K562 (cell line): ENCODE results near the gene ETV7. TPM values are rescaled to one million over a fixed set of nuclear protein-coding genes. Genes with fewer than 3 reads are reported as not detected.

ENCODE experiments used
- ATAC-seq: fragments of 200-7000 bp; cut with Tn5 transposase; 3 replicates; pipeline ENCODE4 v1.9.1; 2020; ENCODE audit warnings: moderate library complexity
- BruUV-seq: library from RNA; stranded (reverse); fragments of 400-500 nt; replicated peaks from 2 replicates; lab custom pipeline; 2021; lab: Mats Ljungman, UMichigan
- CTCF ChIA-PET: fragments of 300-600 bp; formaldehyde crosslinking; extraction: SDS; loops from one replicate; lab custom pipeline; 2021; ENCODE audit warnings: low intra/inter-chr PET ratio; lab: Yijun Ruan, JAX
- POLR2A ChIA-PET: fragments of 300-600, 350-650 bp; sonication (Branson Sonifier 250); formaldehyde crosslinking; extraction: SDS; loops from one replicate; lab custom pipeline; 2021; ENCODE audit warnings: antibody characterized with exemption, inconsistent platforms; lab: Yijun Ruan, JAX
- DNase-seq, 4 experiments: peaks; one replicate each; pipeline versions ENCODE4 v3.0.0 to v3.0.0-alpha.2; 2011 to 2018; ENCODE audit warnings: low spot score in 3 of 4, mixed read lengths in 3 of 4; ENCODE audit errors: extremely low read depth in 1 of 4
- FAIRE-seq: peaks from 2 replicates; lab custom pipeline; 2011; peaks lifted over from hg19 to GRCh38; lab: Jason Lieb, UNC
- H2AFZ ChIP-seq: 2 replicates; pipeline ENCODE4 v1.6.0; 2011; ENCODE audit warnings: low read depth, low read length, control low read depth, inconsistent platforms
- H3K27ac ChIP-seq: fragments of 200-600 bp; 3 replicates; pipeline ENCODE4 v1.8.0; 2011; ENCODE audit warnings: low read depth, mild to moderate bottlenecking, control low read depth, inconsistent platforms, low read length, moderate library complexity, mixed read lengths; ENCODE audit errors: extremely low read depth
- H3K27me3 ChIP-seq, 2 experiments: fragments of 300-600 bp in 1 of 2; 2 replicates in 1 of 2; 3 replicates in 1 of 2; pipeline versions ENCODE4 v1.6.0 to v1.8.0; 2011; ENCODE audit warnings: inconsistent platforms in 2 of 2, low read length in 2 of 2, mild to moderate bottlenecking in 1 of 2, mixed read lengths in 1 of 2, moderate library complexity in 1 of 2; ENCODE audit not compliant: control insufficient read depth in 2 of 2, insufficient read depth in 2 of 2
- H3K36me3 ChIP-seq: fragments of 300-600 bp; 3 replicates; pipeline ENCODE4 v1.8.0; 2011; ENCODE audit warnings: mild to moderate bottlenecking, low read length, inconsistent platforms; ENCODE audit not compliant: control insufficient read depth, insufficient read depth
- H3K4me1 ChIP-seq, 2 experiments: fragments of 200-600 bp in 1 of 2; replicated peaks in 1 of 2; 2 replicates in 1 of 2; 3 replicates in 1 of 2; pipeline versions ENCODE4 v1.5.1 to v1.8.0; 2011; ENCODE audit warnings: inconsistent platforms in 2 of 2, low read length in 2 of 2, mild to moderate bottlenecking in 1 of 2, mixed read lengths in 1 of 2, moderate library complexity in 1 of 2; ENCODE audit not compliant: control insufficient read depth in 2 of 2, insufficient read depth in 2 of 2
- H3K4me2 ChIP-seq: 2 replicates; pipeline ENCODE4 v1.6.1; 2011; ENCODE audit warnings: low read length, control low read depth, inconsistent platforms, mixed read lengths; ENCODE audit not compliant: insufficient read depth
- H3K4me3 ChIP-seq: fragments of 200-600 bp; sonication (generic), shearing (Covaris generic); 2 replicates; pipeline ENCODE4 v1.5.1; 2016; ENCODE audit warnings: control low read depth, inconsistent platforms
- H3K79me2 ChIP-seq: fragments of 200-600 bp; 3 replicates; pipeline ENCODE4 v1.8.0; 2011; ENCODE audit warnings: low read length, inconsistent platforms; ENCODE audit not compliant: control insufficient read depth, insufficient read depth
- H3K9ac ChIP-seq, 2 experiments: 2 replicates each; pipeline versions ENCODE4 v1.6.0 to v1.6.1; 2011; ENCODE audit warnings: low read depth in 2 of 2, low read length in 2 of 2, control low read depth in 1 of 2, inconsistent platforms in 1 of 2, mild to moderate bottlenecking in 1 of 2, mixed read lengths in 1 of 2; ENCODE audit not compliant: insufficient read depth in 1 of 2
- H3K9me1 ChIP-seq: one replicate; pipeline ENCODE4 v1.6.0; 2011; ENCODE audit warnings: inconsistent platforms, mild to moderate bottlenecking, low read length, moderate library complexity; ENCODE audit not compliant: control insufficient read depth, insufficient read depth
- H3K9me3 ChIP-seq: replicated peaks from 2 replicates; pipeline ENCODE4 v1.5.1; 2011; ENCODE audit warnings: low read depth, low read length, inconsistent platforms; ENCODE audit not compliant: control insufficient read depth, insufficient read depth
- H4K20me1 ChIP-seq: replicated peaks from 2 replicates; pipeline ENCODE4 v1.6.1; 2011; ENCODE audit warnings: low read length, inconsistent platforms, mixed read lengths; ENCODE audit not compliant: control insufficient read depth, insufficient read depth
- ATF7 ChIP-seq: fragments of 450-650 bp; IDR thresholded peaks from 2 replicates; pipeline ENCODE4 v1.7.1; 2014; ENCODE audit warnings: mild to moderate bottlenecking, moderate library complexity
- ERF ChIP-seq: fragments of 450-650 bp; formaldehyde crosslinking; IDR thresholded peaks from 2 replicates; pipeline ENCODE4 v1.4.0; 2020; ENCODE audit warnings: mild to moderate bottlenecking, mixed read lengths
- MAFF ChIP-seq: IDR thresholded peaks from 2 replicates; pipeline ENCODE4 v1.6.1; 2012; ENCODE audit warnings: low read length, improper control_type of control experiment
- ZFP1 ChIP-seq: fragments of 450-650 bp; formaldehyde crosslinking; IDR thresholded peaks from 2 replicates; pipeline ENCODE4 v1.4.0; 2020; ENCODE audit warnings: mild to moderate bottlenecking, mixed read lengths
- ZNF121 ChIP-seq: sonication (generic); formaldehyde crosslinking; conservative IDR thresholded peaks from 2 replicates; pipeline ENCODE4 v1.8.0; 2022; ENCODE audit warnings: missing genetic modification reagents
- ZNF224 ChIP-seq: sonication (generic); formaldehyde crosslinking; IDR thresholded peaks from 2 replicates; pipeline ENCODE4 v1.8.0; 2022; ENCODE audit warnings: mild to moderate bottlenecking, missing genetic modification reagents
- ZNF507 ChIP-seq: conservative IDR thresholded peaks from 2 replicates; pipeline ENCODE4 v1.6.1; 2017; ENCODE audit warnings: missing genetic modification characterization, missing compliant biosample characterization
- ZNF778 ChIP-seq: fragments of 450-650 bp; formaldehyde crosslinking; IDR thresholded peaks from 2 replicates; pipeline ENCODE4 v1.4.0; 2020; ENCODE audit warnings: mild to moderate bottlenecking, moderate library complexity
- WGBS: fragments of 100-300 bp; shearing (Covaris generic); methylation state at CpG from one replicate; pipeline ENCODE4 v1.1.6; 2016; ENCODE audit warnings: low coverage, mixed read lengths; ENCODE audit not compliant: insufficient coverage; ENCODE audit errors: missing lambda C conversion rate; 5-methylcytosine and 5-hydroxymethylcytosine counted together
- in situ Hi-C: fragments of 300-500 bp; cut with MboI; formaldehyde crosslinking; loops from 4 replicates; pipeline ENCODE4 v1.15.0; 2018; ENCODE audit warnings: inconsistent platforms, mixed read lengths
- intact Hi-C: fragments of 100-400 bp; cut with micrococcal nuclease; formaldehyde crosslinking; loops from 2 replicates; pipeline ENCODE4 v1.14.2; 2022
- polyA plus RNA-seq, 8 experiments: library from polyadenylated mRNA; depleted of rRNA in 4 of 8; stranded (reverse) in 5 of 8; unstranded in 3 of 8; fragments of >200 nt; fragmentation: Nextera tagmentation in 2 of 8; fragmentation: Illumina TruSeq in 1 of 8; extraction: Ambion mirVana in 2 of 8; extraction: Trizol in 1 of 8; gene quantifications; 2 replicates each; pipeline versions ENCODE4 v1.2.1 to v1.2.3, GENCODE V29; 2011 to 2014; ENCODE audit warnings: inconsistent platforms in 1 of 8, missing spikeins in 1 of 8
- total RNA-seq, 7 experiments: library from RNA; depleted of rRNA in 6 of 7; stranded (reverse); fragments of >200 nt in 6 of 7; fragmentation: Illumina TruSeq in 2 of 7; extraction: Trizol in 2 of 7; gene quantifications; 2 replicates each; pipeline versions ENCODE4 v1.2.1 to v1.2.3, GENCODE V29; 2011 to 2021; ENCODE audit warnings: low replicate concordance in 1 of 7

The ETV7 gene
- total and polyA plus RNA-seq, 9 of the 15 experiments (the other 6 are each of a cell fraction or from before 2014, with no cell fraction given), result 0.07 to 0.22 (median 0.14) TPM; not detected in 3

- H3K4me1 ChIP-seq, result no peaks in the 10 kb centered on the region
- no peaks in the 10 kb centered on the region for H3K9me3 ChIP-seq
- H3K27me3 ChIP-seq, result peaks cover 0 to 8% of the 10 kb centered on the region in 2 experiments; a peak in 1 of 5 replicates
- no peaks in the 10 kb centered on the region for H3K79me2 ChIP-seq
- no TSS peak for BruUV-seq
- 4% methylated on average over 4 of the region's 4 CpGs for WGBS
- intact Hi-C loops (no loop called here), in situ Hi-C loops (no loop called here)
- POLR2A ChIA-PET, result interaction anchor here (0.9 kb wide), 1 partner anchor 9 kb away, joined by 4 read pairs; no protein-coding TSS in a partner anchor
- CTCF ChIA-PET, result no interaction called here
- DNase-seq, result no peak
- H3K9me1 ChIP-seq, result no peaks in the 10 kb centered on the region
- no peaks in the 10 kb centered on the region for H4K20me1 ChIP-seq
- H3K4me3 ChIP-seq, result no peak overlapping the region
- no peaks in the 10 kb centered on the region for H3K36me3 ChIP-seq
- H3K9ac ChIP-seq, result no peak overlapping the region
- TF ChIP-seq MAFF (no peak), ATF7 (peak; percentile 24; the same call in 1 of the 2 replicates), ZNF224 (no peak), ZNF507 (tag) (0 out of 2 replicates have a peak, but pooled peaks have one; percentile 28), ZFP1 (peak; percentile 92), ZNF778 (CRISPR knock-in tag) (no peak), ZNF121 (CRISPR knock-in tag) (peak; percentile 21; the same call in 1 of the 2 replicates), ERF (CRISPR knock-in tag) (no peak)
- H3K27ac ChIP-seq, result no peak overlapping the region
- ATAC-seq, result no peak
- no peak overlapping the region for H2AFZ ChIP-seq
- no peak overlapping the region for H3K4me2 ChIP-seq
- FAIRE-seq, result no peak
These were observed 26.3 kb upstream of the ETV7 start for GRCh38 chr6:36413489-36414480.
